Activated T-cell treated with anti-CD3 and anti-CD28 coated beads, Interleukin-2, amount 50 U/mL, for 72 hours (primary cell): ENCODE measurements around the gene C16orf54. TPM values are rescaled to one million over a fixed set of nuclear protein-coding genes. Genes with fewer than 3 reads are reported as not detected.
"Not testable (repeated sequence)": the region's sequence is repeated elsewhere in the genome, so short reads cannot be mapped to it uniquely, and the experiment has no call there.

Experiments
- ATAC-seq, 2 donors: fragments of 150-1000 bp; cut with Tn5 transposase; replicated peaks in 1 of 2; 2 replicates each; pipeline ENCODE4 v1.10.0; 2021; ENCODE audit warnings: moderate library complexity in 2 of 2, mild to moderate bottlenecking in 1 of 2
- DNase-seq, 2 donors: peaks; one replicate each; pipeline ENCODE4 v3.0.0; 2021 to 2022; ENCODE audit warnings: mixed read lengths in 1 of 2
- H3K27ac Mint-ChIP-seq: one replicate; pipeline ENCODE4 v1.8.0; 2022; ENCODE audit warnings: mild to moderate bottlenecking, moderate library complexity, mixed read lengths
- H3K27me3 Mint-ChIP-seq: one replicate; pipeline ENCODE4 v1.8.0; 2022; ENCODE audit warnings: low read depth, mixed read lengths
- H3K36me3 Mint-ChIP-seq, 2 donors: one replicate each; pipeline ENCODE4 v1.8.0; 2022; ENCODE audit warnings: mixed read lengths in 2 of 2, mild to moderate bottlenecking in 1 of 2; ENCODE audit not compliant: insufficient read depth in 2 of 2
- H3K4me1 Mint-ChIP-seq: one replicate; pipeline ENCODE4 v1.8.0; 2022; ENCODE audit warnings: low read depth, mixed read lengths
- H3K4me3 Mint-ChIP-seq, 2 donors: one replicate each; pipeline ENCODE4 v1.8.0; 2022; ENCODE audit warnings: mild to moderate bottlenecking in 2 of 2, mixed read lengths in 2 of 2, moderate library complexity in 2 of 2
- H3K9me3 Mint-ChIP-seq, 2 donors: one replicate each; pipeline ENCODE4 v1.8.0; 2022; ENCODE audit warnings: mixed read lengths in 2 of 2
- total RNA-seq, 2 donors: library from RNA; stranded (reverse); gene quantifications; one replicate each; pipeline ENCODE4 v1.2.3, GENCODE V29; 2022

The C16orf54 gene
- total RNA-seq, 2 donors from 2014 or later = 23.7 to 25.9 TPM

DNA sequence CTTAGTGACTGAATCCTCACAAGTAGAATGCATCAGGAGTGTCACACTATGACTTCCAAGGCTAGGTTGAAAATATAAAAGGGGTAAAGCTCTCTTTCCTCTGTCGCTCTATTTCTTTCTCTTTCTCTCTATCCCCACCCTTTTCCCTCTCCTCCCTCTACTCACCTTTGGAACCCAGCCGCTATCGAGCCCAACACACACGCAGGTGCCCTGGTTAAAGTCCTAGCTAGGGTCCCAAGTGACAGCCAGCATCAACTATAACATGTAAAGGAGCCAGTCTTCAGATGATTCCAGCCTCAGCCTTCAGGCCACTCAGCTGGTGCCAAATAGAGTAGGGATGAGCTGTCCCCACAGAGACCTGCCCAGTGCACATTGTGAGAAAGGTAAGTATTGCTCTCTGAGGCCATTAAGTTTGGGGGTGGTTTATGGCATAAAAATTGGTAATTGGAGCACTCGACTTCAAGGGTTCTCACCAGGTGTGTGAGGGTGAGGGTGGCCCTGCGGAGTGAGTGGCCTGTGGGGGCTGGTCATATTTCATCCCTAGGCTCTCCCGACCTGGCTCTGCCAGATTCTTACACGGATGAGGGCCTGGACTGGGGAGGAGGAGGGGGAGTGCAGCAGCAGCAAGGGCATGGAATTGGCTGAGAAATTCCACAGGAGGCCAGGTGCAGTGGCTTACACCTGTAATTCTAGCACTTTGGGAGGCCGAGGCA is 14.9 kb upstream of the C16orf54 start:
- no peaks in the 10 kb centered on the region for H3K27me3 Mint-ChIP-seq

DNA sequence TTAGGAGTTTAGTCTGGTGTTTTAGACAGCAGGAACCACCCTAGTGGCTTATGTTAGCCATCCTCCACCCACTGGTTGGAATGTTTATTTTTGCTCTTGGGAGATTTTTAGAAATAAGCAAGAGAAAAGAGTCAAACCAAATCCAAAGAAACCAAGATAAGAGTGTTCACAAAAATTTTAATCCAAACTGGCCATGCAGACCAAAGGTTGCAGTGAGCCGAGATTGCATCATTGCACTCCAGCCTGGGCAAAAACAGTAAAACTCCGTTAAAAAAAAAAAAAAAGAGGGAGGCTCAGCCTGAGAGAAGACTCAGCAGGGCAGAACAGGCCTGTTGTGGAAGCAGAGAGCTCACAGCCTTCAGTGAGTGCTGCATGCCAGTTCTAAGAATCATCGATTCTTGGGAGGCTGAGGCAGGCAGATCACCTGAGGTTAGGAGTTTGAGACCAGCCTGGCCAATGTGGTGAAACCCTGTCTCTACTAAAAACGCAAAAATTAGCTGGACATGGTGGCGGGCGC is 12.2 kb upstream of the C16orf54 start:
- H3K4me3 Mint-ChIP-seq = no peak overlapping the region

More for the DNA sequence above, 14.9 kb upstream of the C16orf54 start:
- DNase-seq = no peak
- H3K4me1 Mint-ChIP-seq = peaks cover 22% of the 10 kb centered on the region
- ATAC-seq = no peak
- H3K27ac Mint-ChIP-seq = no peak overlapping the region
- no peaks in the 10 kb centered on the region for H3K9me3 Mint-ChIP-seq
- no peak overlapping the region for H3K4me3 Mint-ChIP-seq
- H3K36me3 Mint-ChIP-seq = no peaks in the 10 kb centered on the region

DNA sequence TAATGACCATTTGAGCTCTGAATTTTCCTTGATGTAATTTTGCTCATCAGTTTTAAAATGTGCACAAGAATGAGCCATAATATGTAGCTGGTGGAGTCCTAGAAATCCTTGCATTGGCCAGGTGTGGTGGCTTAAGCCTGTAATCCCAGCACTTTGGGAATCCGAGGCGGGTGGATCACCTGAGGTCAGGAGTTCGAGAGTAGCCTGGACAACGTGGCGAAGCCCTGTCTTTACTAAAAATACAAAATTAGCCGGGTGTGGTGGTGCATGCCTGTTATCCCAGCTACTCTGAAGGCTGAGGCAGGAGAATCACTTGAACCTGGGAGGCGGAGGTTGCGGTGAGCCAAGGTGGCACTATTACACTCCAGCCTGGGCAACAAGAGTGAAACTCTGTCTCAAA is 11.3 kb upstream of the C16orf54 start:
- not testable (repeated sequence) for H3K36me3 Mint-ChIP-seq, H3K4me3 Mint-ChIP-seq, H3K27ac Mint-ChIP-seq, H3K9me3 Mint-ChIP-seq, DNase-seq, ATAC-seq, H3K27me3 Mint-ChIP-seq
- peaks cover 29% of the 10 kb centered on the region for H3K4me1 Mint-ChIP-seq

More for the DNA sequence above, 12.2 kb upstream of the C16orf54 start:
- Mint-ChIP-seq H3K27me3 (no peaks in the 10 kb centered on the region), H3K27ac (peak overlapping the region; percentile 54), H3K4me1 (peaks cover 30% of the 10 kb centered on the region), H3K36me3 (no peaks in the 10 kb centered on the region), H3K9me3 (no peaks in the 10 kb centered on the region)
- no peak for DNase-seq
- ATAC-seq = no peak

DNA sequence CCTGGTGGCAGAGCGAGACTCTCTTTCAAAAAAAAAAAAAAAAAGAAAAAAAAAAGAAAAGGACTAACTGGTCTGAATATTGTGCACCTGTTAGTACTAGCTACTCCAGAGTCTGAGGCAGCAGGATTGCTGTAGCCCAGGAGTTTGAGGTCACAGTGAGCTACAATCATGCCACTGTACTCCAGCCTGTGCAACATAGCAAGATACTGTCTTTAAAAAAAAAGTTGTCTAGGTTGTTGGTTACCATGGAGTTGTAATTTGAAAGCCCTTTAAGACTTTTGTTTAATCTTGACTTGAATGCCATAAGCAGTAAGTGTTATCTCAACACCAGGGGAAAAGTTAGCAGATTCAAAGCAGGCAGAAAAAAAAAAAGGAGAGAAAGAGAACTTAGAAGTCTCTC is 10.9 kb upstream of the C16orf54 start:
- Mint-ChIP-seq H3K4me3 (no peak overlapping the region), H3K27ac (no peak overlapping the region), H3K9me3 (no peaks in the 10 kb centered on the region), H3K36me3 (no peaks in the 10 kb centered on the region), H3K4me1 (peaks cover 29% of the 10 kb centered on the region), H3K27me3 (no peaks in the 10 kb centered on the region)
- ATAC-seq (no peak), DNase-seq (no peak)

DNA sequence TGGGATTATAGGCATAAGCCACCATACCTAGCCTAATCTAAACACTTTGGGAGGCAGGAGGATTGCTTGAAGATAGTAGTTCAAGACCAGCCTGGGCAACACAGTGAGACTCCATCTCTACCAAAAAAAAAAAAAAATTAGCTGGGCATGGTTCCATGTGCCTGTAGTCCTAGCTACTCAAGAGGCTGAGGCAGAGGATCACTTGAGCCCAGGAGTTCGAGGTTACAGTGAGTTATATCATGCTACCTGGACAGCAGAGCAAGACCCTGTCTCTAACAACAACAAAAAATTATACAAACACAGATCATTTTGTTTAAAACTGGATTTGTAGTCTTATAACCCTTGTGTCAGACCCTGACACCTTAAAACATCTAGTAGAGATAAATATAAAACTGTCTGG is 7.7 kb upstream of the C16orf54 start:
- Mint-ChIP-seq H3K27me3 (no peaks in the 10 kb centered on the region), H3K4me3 (no peak overlapping the region), H3K4me1 (peaks cover 29% of the 10 kb centered on the region), H3K36me3 (no peaks in the 10 kb centered on the region), H3K9me3 (no peaks in the 10 kb centered on the region), H3K27ac (no peak overlapping the region)
- ATAC-seq (no peak), DNase-seq (no peak)

DNA sequence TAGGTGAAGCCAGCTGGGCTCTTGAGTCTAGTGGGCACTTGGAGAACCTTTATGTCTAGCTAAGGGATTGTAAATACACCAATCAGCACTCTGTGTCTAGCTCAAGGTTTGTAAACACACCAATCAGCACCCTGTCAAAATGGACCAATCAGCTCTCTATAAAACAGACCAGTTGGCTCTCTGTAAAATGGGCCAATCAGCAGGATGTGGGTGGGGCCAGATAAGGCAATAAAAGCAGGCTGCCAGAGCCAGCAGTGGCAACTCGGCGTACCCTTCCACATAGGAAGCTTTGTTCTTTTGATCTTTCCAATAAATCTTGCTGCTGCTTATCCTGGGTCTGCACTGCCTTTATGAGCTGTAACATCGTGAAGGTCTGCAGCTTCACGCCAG is 3.0 kb upstream of the C16orf54 start:
- H3K4me1 Mint-ChIP-seq = peaks cover 33% of the 10 kb centered on the region
- DNase-seq = not testable (repeated sequence)

DNA sequence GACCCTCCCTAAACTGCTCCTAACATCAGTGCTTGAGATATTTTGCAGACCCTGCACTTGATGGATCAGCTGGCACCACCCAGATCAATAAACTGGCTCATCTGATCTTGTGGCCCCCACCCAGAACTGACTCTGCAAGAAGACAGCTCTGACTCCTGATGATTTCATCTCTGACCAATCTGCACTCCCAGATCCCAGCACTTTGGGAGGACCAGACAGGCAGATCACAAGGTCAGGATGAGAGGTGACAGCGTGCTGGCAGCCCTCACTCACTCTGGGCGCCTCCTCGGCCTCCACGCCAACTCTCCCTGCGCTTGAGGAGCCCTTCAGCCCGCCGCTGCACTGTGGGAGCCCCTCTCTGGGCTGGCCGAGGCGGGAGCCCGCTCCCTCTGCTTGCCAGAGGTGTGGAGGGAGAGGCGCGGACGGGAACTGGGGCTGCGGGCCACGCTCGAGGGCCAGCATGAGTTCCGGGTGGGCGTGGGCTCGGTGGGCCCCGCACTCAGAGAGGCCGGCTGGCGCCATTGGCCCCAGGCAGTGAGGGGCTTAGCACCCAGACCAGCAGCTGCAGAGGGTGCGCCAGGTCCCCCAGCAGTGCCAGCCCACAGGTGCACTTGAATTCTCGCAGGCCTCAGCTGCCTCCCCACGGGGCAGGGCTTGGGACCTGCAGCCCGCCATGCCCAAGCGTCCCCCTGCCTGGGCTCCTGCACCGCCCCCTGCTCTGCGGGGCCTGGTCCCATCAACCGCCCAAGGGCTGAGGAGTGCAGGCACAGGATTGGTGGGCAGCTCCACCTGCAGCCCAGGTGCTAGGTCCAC is 2.4 kb upstream of the C16orf54 start:
- no peak for DNase-seq
- no peak for ATAC-seq
- H3K36me3 Mint-ChIP-seq = peaks cover 4 to 7% of the 10 kb centered on the region in 2 donors
- no peaks in the 10 kb centered on the region for H3K9me3 Mint-ChIP-seq
- H3K27me3 Mint-ChIP-seq = no peaks in the 10 kb centered on the region
- H3K4me1 Mint-ChIP-seq = peaks cover 39% of the 10 kb centered on the region
- no peak overlapping the region for H3K4me3 Mint-ChIP-seq
- no peak overlapping the region for H3K27ac Mint-ChIP-seq

More for the DNA sequence above, 3.0 kb upstream of the C16orf54 start:
- not testable (repeated sequence) for H3K27me3 Mint-ChIP-seq, H3K36me3 Mint-ChIP-seq, H3K27ac Mint-ChIP-seq, ATAC-seq, H3K4me3 Mint-ChIP-seq, H3K9me3 Mint-ChIP-seq

DNA sequence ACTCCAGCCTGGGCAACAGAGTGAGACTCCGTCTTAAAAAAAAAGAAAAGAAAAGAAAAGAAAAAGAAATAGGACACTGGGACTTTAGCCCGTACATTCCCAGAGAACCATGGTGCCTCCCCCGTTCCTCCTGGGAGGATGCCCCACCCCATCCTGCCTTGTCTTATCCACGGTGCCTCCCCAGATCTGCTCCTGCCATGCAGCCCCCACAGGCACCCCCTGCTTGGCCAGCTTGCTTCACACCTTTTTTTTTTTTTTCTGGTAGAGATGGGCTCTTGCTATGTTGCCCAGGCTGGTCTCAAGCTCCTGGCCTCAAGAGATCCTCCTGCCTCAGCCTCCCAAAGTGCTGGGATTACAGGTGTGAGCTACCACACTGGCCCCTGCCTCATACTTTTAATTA is 728 bp upstream of the C16orf54 start:
- H3K27me3 Mint-ChIP-seq, ATAC-seq, H3K9me3 Mint-ChIP-seq: not testable (repeated sequence)
- Mint-ChIP-seq H3K4me3 (peak overlapping the region; percentile 94 to 95), H3K4me1 (peaks cover 50% of the 10 kb centered on the region), H3K36me3 (peaks cover 5 to 12% of the 10 kb centered on the region in 2 donors), H3K27ac (peak overlapping the region; percentile 98)
- peak in 1 of 2 donors; percentile 14 for DNase-seq

DNA sequence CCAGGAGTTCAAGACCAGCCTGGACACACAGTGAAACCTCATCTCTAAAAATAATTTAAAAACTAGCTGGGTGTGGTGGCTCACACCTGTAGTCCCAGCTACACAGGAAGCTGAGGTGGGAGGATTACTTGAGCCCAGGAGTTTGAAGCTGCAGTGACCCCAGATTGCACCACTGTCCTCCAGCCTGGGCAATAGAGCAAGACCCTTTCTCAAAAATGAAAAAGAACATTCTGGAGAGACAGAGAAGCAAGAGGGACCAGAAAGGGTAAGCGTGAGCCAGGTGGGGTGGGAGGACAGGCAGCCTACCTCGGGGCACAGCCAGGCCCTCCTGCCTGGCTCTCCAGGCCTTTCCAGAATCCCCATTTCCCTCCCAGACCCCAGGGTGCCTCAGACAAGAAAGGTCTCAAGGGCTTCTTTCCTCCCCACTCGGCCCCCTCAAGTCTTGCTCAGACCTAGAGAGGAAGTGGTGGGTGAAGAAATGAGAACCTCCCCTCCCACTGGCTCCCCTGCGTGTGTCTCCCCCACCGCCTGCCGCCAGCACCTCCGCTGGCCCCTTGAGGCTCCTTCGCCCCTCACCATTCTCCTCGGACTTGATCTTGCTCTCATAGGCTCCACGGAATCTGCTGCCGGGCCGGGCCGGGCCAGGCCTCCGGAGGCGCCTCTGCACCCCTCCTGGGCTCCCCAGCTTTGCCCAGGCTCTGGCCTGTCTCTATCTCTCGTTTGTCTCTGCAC is 503 bp downstream of the C16orf54 start:
- peak; percentile 77 to 79 for DNase-seq
- Mint-ChIP-seq H3K27me3 (no peaks in the 10 kb centered on the region), H3K4me3 (peak overlapping the region; percentile 94 to 95), H3K36me3 (peaks cover 6 to 12% of the 10 kb centered on the region in 2 donors), H3K27ac (peak overlapping the region; percentile 98), H3K4me1 (peaks cover 63% of the 10 kb centered on the region), H3K9me3 (no peaks in the 10 kb centered on the region)
- peak; percentile 74 to 79 for ATAC-seq

DNA sequence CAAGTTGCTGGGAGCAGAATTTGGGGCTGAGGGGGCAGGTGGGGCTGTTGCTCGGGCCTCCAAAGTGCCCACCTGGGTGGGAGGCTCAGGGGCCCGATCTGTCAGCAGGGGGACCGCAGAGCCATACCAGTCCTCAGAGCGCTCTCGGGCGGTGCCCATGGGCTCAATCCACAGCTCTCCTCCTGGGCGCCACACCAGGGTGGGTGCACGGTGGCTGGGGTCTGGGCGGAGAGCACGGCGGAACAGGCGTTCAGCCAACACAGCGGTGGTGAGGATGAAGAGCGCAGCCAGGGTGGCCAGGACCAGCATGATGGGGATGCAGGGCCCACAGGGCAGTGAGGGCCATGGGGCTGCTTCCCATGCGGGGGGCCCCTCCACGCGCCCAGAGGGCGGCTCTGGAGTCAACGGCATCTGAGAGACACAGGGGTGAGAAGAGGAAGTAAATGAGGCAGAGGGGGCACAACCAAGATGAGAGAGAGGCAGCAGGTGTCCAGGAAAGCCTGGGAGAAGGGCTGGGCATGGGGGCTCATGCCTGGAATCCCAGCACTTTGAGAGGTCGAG is 1.2 kb downstream of the C16orf54 start:
- ATAC-seq (no peak), DNase-seq (peak; percentile 4 to 25)
- Mint-ChIP-seq H3K9me3 (no peaks in the 10 kb centered on the region), H3K27me3 (no peaks in the 10 kb centered on the region), H3K4me3 (peak overlapping the region; percentile 94 to 95), H3K4me1 (peaks cover 69% of the 10 kb centered on the region), H3K27ac (peak overlapping the region; percentile 71), H3K36me3 (peaks cover 9 to 12% of the 10 kb centered on the region in 2 donors)

DNA sequence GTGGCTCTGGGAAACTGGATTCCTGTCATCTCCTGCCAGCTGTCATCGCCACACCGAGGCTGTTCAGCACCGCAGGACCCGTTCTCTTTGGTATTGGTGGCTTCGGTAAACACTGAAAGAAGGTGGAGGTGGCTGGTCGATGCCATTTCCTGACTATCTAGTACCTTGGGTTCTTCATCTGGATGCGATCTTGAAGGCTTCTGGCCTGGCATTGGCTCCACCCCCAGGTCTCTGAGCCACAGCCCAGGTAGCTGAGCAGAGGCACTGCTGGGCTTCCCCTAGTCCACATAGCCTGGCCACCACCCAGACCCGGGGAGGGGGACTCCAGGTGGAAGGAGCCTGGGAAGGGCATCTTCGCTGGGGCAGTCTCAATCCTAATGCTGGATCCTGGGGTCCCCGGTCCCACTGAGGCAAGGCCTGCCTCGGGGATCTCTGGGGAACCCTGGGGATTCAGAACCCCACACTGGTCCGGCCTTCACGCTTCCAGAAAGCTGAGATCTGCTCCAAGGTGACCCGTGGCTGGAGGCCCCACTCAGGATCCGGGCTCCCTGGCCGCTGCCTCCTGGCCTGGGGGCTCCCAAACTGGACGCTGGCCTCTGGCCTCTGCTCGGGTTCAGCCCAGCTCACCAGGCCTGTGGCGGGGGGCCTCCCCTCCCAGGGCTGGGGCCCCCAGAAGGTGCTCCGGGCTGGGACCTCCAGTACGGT is 1.8 kb downstream of the C16orf54 start:
- Mint-ChIP-seq H3K9me3 (no peaks in the 10 kb centered on the region), H3K4me3 (peak overlapping the region; percentile 94 to 95), H3K4me1 (peaks cover 74% of the 10 kb centered on the region), H3K36me3 (peaks cover 9 to 12% of the 10 kb centered on the region in 2 donors), H3K27me3 (no peaks in the 10 kb centered on the region), H3K27ac (peak overlapping the region; percentile 63)
- DNase-seq = peak; percentile 30 to 52
- peak in 1 of 2 donors; percentile 10 for ATAC-seq

DNA sequence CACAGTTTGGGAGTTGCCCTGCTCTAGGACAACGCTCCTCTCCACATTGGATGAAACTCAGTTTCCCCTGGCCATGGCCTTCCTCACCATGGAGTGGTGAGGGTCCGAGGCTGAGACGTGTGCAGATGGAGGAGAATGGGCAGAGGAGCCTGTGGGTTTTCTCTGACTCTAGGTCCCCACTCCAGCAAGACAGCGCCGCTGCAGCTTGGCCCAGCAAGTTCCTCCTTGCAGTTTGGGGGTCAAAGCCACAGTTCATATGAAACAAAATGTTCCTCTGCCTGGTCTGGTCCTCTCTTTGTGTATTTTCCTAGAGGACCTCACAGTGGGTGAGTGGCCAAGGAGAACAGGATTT is 2.3 kb downstream of the C16orf54 start:
- peak overlapping the region; percentile 8 for H3K27ac Mint-ChIP-seq
- peaks cover 79% of the 10 kb centered on the region for H3K4me1 Mint-ChIP-seq
- H3K36me3 Mint-ChIP-seq = peaks cover 9 to 12% of the 10 kb centered on the region in 2 donors
- no peak for DNase-seq
- peak overlapping the region; percentile 94 to 95 for H3K4me3 Mint-ChIP-seq
- no peaks in the 10 kb centered on the region for H3K27me3 Mint-ChIP-seq
- H3K9me3 Mint-ChIP-seq = no peaks in the 10 kb centered on the region
- no peak for ATAC-seq
